ENCODE measurements around the gene RBP2.

RBP2 gene

DNA sequence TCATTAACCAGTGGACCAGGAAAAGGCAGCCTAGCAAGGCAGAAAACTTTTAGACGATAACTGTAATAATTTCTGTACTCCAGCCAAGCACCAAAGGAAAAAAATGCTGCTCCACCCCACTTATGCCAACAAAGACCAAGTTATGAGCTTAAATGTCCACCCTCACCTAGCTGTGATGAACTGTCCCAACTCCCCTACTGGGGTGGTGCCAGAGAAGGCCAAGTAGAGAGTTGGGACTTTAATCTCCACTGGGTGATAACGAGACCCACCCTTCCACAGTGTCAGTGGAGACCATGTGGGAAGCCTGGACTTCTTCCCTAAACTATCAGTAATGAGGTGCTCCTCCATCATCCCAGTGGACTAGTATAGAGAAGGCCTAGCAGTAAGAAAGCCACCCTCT lies 53.1 kb downstream of the RBP2 start:
- no peak overlapping the region for H3K4me2 ChIP-seq (ENCODE audit: low read length)
- H3K27ac ChIP-seq (ENCODE audit: low read depth, low read length), result no peak overlapping the region
- H3K4me1 ChIP-seq (ENCODE audit: control insufficient read depth in 1 of 2, insufficient read depth in 2 of 2, low read length in 2 of 2), result no peaks in the 10 kb centered on the region
- no peaks in the 10 kb centered on the region for H3K9me3 ChIP-seq (ENCODE audit: insufficient read depth, low read depth, low read length)
- peaks cover 0 to 4% of the 10 kb centered on the region in 2 experiments for H3K36me3 ChIP-seq (ENCODE audit: control insufficient read depth in 1 of 2, insufficient read depth in 2 of 2, low read length in 2 of 2)
- no peak overlapping the region for H4K12ac ChIP-seq (ENCODE audit: low read depth, low read length)
- no peaks in the 10 kb centered on the region for H3K27me3 ChIP-seq (ENCODE audit: insufficient read depth, low read length)
- H3K79me1 ChIP-seq (ENCODE audit: low read length), result no peaks in the 10 kb centered on the region
- no peak overlapping the region for H2BK5ac ChIP-seq (ENCODE audit: low read depth, low read length, poor library complexity)
- H2AK5ac ChIP-seq (ENCODE audit: low read length), result no peak overlapping the region
- no peak overlapping the region for H3K18ac ChIP-seq (ENCODE audit: low read length)
- H4K8ac ChIP-seq (ENCODE audit: low read depth, low read length), result no peak overlapping the region
- no peak overlapping the region for H3K4me3 ChIP-seq (ENCODE audit: low read depth, low read length)
- no peak overlapping the region for H3K4ac ChIP-seq (ENCODE audit: low read depth, low read length)
- no peak overlapping the region for H3K14ac ChIP-seq (ENCODE audit: low read length)
- no peak overlapping the region for H3K23ac ChIP-seq (ENCODE audit: low read length)
- no peak overlapping the region for H3K9ac ChIP-seq (ENCODE audit: low read length)
- no peak for DNase-seq
- H2BK12ac ChIP-seq (ENCODE audit: low read length), result no peak overlapping the region
- no peak overlapping the region for H2BK120ac ChIP-seq (ENCODE audit: insufficient read depth, low read length, poor library complexity)
- no CpG with 5 or more reads among the region's 2 CpGs for WGBS (ENCODE audit: extremely low coverage, insufficient coverage, insufficient read length)
- H3K79me2 ChIP-seq (ENCODE audit: control insufficient read depth, insufficient read depth, low read length, poor library complexity), result no peaks in the 10 kb centered on the region
- H2AFZ ChIP-seq (ENCODE audit: insufficient read depth, low read length, poor library complexity), result no peak overlapping the region
- H4K91ac ChIP-seq (ENCODE audit: low read depth, low read length), result no peak overlapping the region

DNA sequence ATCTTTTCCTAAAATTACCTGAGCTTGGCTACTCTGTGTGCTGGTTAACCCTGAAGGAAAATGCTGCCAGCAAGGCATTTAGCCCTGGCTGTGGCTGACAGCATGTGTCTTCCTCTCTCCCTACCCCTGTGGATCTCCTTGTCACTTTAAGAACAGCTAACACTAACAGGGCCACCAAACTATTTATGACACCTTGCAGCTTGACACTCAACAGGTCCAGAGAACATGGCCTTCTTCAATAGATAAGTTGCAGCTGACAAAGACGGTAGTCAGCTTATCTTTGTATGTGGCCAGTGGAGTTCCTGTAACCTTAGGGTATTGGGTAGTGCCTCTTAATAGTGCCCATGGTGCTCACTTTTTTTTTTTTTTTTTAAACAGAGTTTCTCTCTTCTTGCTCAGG lies 54.9 kb downstream of the RBP2 start:
- H3K4me1 ChIP-seq (ENCODE audit: control insufficient read depth in 1 of 2, insufficient read depth in 2 of 2, low read length in 2 of 2), result no peaks in the 10 kb centered on the region
- no peak overlapping the region for H4K8ac ChIP-seq (ENCODE audit: low read depth, low read length)
- no peaks in the 10 kb centered on the region for H3K79me1 ChIP-seq (ENCODE audit: low read length)
- H4K12ac ChIP-seq (ENCODE audit: low read depth, low read length), result no peak overlapping the region
- no peak overlapping the region for H3K27ac ChIP-seq (ENCODE audit: low read depth, low read length)
- H2BK5ac ChIP-seq (ENCODE audit: low read depth, low read length, poor library complexity), result no peak overlapping the region
- H3K27me3 ChIP-seq (ENCODE audit: insufficient read depth, low read length), result no peaks in the 10 kb centered on the region
- no peak overlapping the region for H4K91ac ChIP-seq (ENCODE audit: low read depth, low read length)
- H3K4me3 ChIP-seq (ENCODE audit: low read depth, low read length), result no peak overlapping the region
- no peak overlapping the region for H2BK12ac ChIP-seq (ENCODE audit: low read length)
- no peak overlapping the region for H3K4me2 ChIP-seq (ENCODE audit: low read length)
- H3K18ac ChIP-seq (ENCODE audit: low read length), result no peak overlapping the region
- no peak overlapping the region for H3K4ac ChIP-seq (ENCODE audit: low read depth, low read length)
- H3K23ac ChIP-seq (ENCODE audit: low read length), result no peak overlapping the region
- H2AFZ ChIP-seq (ENCODE audit: insufficient read depth, low read length, poor library complexity), result no peak overlapping the region
- no peak for DNase-seq
- H3K36me3 ChIP-seq (ENCODE audit: control insufficient read depth in 1 of 2, insufficient read depth in 2 of 2, low read length in 2 of 2), result peaks cover 0 to 5% of the 10 kb centered on the region in 2 experiments
- peak overlapping the region; percentile 27 for H3K9ac ChIP-seq (ENCODE audit: low read length)
- no peaks in the 10 kb centered on the region for H3K79me2 ChIP-seq (ENCODE audit: control insufficient read depth, insufficient read depth, low read length, poor library complexity)
- H3K14ac ChIP-seq (ENCODE audit: low read length), result no peak overlapping the region
- no CpG with 5 or more reads among the region's 1 CpG for WGBS (ENCODE audit: extremely low coverage, insufficient coverage, insufficient read length)
- H2BK120ac ChIP-seq (ENCODE audit: insufficient read depth, low read length, poor library complexity), result no peak overlapping the region
- H3K9me3 ChIP-seq (ENCODE audit: insufficient read depth, low read depth, low read length), result no peaks in the 10 kb centered on the region
- no peak overlapping the region for H2AK5ac ChIP-seq (ENCODE audit: low read length)

DNA sequence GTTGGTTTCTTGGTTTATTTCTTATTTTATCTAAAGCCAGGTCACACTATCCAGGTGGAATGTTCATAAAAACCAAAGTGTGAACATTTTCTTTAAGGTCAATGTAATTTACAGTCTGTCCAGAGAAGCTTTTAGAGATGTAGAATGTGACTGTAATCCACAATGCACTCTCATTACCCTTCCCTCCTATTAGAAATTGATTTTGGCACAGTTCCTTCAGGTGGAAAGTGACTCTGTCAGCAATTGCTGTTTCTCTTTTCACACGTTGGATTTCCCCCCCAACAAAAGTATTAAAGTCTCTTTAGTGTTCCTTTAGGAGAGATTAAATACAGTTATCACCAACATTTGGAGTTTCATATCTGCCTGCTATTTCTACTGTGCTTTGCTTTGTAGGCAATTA lies 55.3 kb downstream of the RBP2 start:
- DNase-seq, result no peak
- Histone ChIP-seq H2BK12ac (ENCODE audit: low read length) (no peak overlapping the region), H2AK5ac (ENCODE audit: low read length) (no peak overlapping the region), H3K4me1 (ENCODE audit: control insufficient read depth in 1 of 2, insufficient read depth in 2 of 2, low read length in 2 of 2) (no peaks in the 10 kb centered on the region), H4K12ac (ENCODE audit: low read depth, low read length) (no peak overlapping the region), H3K4me3 (ENCODE audit: low read depth, low read length) (no peak overlapping the region), H3K4ac (ENCODE audit: low read depth, low read length) (no peak overlapping the region), H3K14ac (ENCODE audit: low read length) (no peak overlapping the region), H4K91ac (ENCODE audit: low read depth, low read length) (no peak overlapping the region), H3K36me3 (ENCODE audit: control insufficient read depth in 1 of 2, insufficient read depth in 2 of 2, low read length in 2 of 2) (peaks cover 0 to 5% of the 10 kb centered on the region in 2 experiments), H3K9me3 (ENCODE audit: insufficient read depth, low read depth, low read length) (no peaks in the 10 kb centered on the region), H2BK120ac (ENCODE audit: insufficient read depth, low read length, poor library complexity) (no peak overlapping the region), H3K79me2 (ENCODE audit: control insufficient read depth, insufficient read depth, low read length, poor library complexity) (no peaks in the 10 kb centered on the region), H2AFZ (ENCODE audit: insufficient read depth, low read length, poor library complexity) (no peak overlapping the region), H3K27ac (ENCODE audit: low read depth, low read length) (no peak overlapping the region), H3K9ac (ENCODE audit: low read length) (no peak overlapping the region), H2BK5ac (ENCODE audit: low read depth, low read length, poor library complexity) (no peak overlapping the region), H3K27me3 (ENCODE audit: insufficient read depth, low read length) (no peaks in the 10 kb centered on the region), H3K4me2 (ENCODE audit: low read length) (no peak overlapping the region), H3K18ac (ENCODE audit: low read length) (no peak overlapping the region), H3K23ac (ENCODE audit: low read length) (no peak overlapping the region), H4K8ac (ENCODE audit: low read depth, low read length) (no peak overlapping the region), H3K79me1 (ENCODE audit: low read length) (no peaks in the 10 kb centered on the region)
- WGBS (ENCODE audit: extremely low coverage, insufficient coverage, insufficient read length), result no CpG with 5 or more reads among the region's 1 CpG

DNA sequence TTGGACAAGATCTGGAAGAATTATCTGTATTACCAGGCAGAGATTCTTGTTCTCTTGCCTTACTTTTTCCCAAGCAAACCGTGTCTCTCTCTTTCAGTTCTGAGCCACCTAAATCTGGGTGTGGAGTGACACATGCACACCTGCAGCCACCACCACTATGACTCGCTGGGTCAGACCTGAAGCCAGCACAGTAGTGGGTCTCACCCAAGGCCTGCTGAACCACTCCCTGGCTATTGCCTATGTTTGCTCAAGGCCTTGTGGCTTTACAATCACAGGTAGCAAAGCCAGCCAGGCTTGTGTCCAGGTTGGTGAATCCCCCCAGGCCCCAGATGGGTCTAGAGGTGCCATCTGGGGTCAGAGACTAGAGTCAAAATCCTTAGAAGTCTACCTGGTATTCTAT lies 58.2 kb downstream of the RBP2 start:
- no peak for DNase-seq
- no peaks in the 10 kb centered on the region for H3K27me3 ChIP-seq (ENCODE audit: insufficient read depth, low read length)
- no peak overlapping the region for H3K4me3 ChIP-seq (ENCODE audit: low read depth, low read length)
- H3K18ac ChIP-seq (ENCODE audit: low read length), result no peak overlapping the region
- H2BK120ac ChIP-seq (ENCODE audit: insufficient read depth, low read length, poor library complexity), result no peak overlapping the region
- H4K8ac ChIP-seq (ENCODE audit: low read depth, low read length), result no peak overlapping the region
- H4K91ac ChIP-seq (ENCODE audit: low read depth, low read length), result no peak overlapping the region
- no peaks in the 10 kb centered on the region for H3K4me1 ChIP-seq (ENCODE audit: control insufficient read depth in 1 of 2, insufficient read depth in 2 of 2, low read length in 2 of 2)
- H3K14ac ChIP-seq (ENCODE audit: low read length), result no peak overlapping the region
- H3K9me3 ChIP-seq (ENCODE audit: insufficient read depth, low read depth, low read length), result peaks cover 2% of the 10 kb centered on the region
- H3K4me2 ChIP-seq (ENCODE audit: low read length), result no peak overlapping the region
- H2AK5ac ChIP-seq (ENCODE audit: low read length), result no peak overlapping the region
- H3K79me2 ChIP-seq (ENCODE audit: control insufficient read depth, insufficient read depth, low read length, poor library complexity), result no peaks in the 10 kb centered on the region
- no peak overlapping the region for H3K9ac ChIP-seq (ENCODE audit: low read length)
- no peaks in the 10 kb centered on the region for H3K79me1 ChIP-seq (ENCODE audit: low read length)
- no CpG with 5 or more reads among the region's 2 CpGs for WGBS (ENCODE audit: extremely low coverage, insufficient coverage, insufficient read length)
- H4K12ac ChIP-seq (ENCODE audit: low read depth, low read length), result no peak overlapping the region
- H3K4ac ChIP-seq (ENCODE audit: low read depth, low read length), result no peak overlapping the region
- H2BK12ac ChIP-seq (ENCODE audit: low read length), result no peak overlapping the region
- H3K27ac ChIP-seq (ENCODE audit: low read depth, low read length), result no peak overlapping the region
- no peak overlapping the region for H3K23ac ChIP-seq (ENCODE audit: low read length)
- peaks cover 0 to 2% of the 10 kb centered on the region in 2 experiments for H3K36me3 ChIP-seq (ENCODE audit: control insufficient read depth in 1 of 2, insufficient read depth in 2 of 2, low read length in 2 of 2)
- H2AFZ ChIP-seq (ENCODE audit: insufficient read depth, low read length, poor library complexity), result no peak overlapping the region
- no peak overlapping the region for H2BK5ac ChIP-seq (ENCODE audit: low read depth, low read length, poor library complexity)

Measured in trophoblast cell (in vitro differentiated cells and primary cell).